SJSA1 (cell line): ENCODE measurements around the gene PPP1R3F. TPM values are rescaled to one million over a fixed set of nuclear protein-coding genes. Genes with fewer than 3 reads are reported as not detected.

Experiments used
- DNase-seq, 2 experiments: peaks; one replicate each; pipeline ENCODE4 v3.0.0-alpha.2; 2015 to 2020; ENCODE audit warnings: low spot score in 2 of 2, low read depth in 1 of 2
- H3K27ac ChIP-seq: fragments of 250-450 bp; sonication (Bioruptor Pico); 2 replicates; pipeline ENCODE4 v1.5.1; 2020; ENCODE audit warnings: mild to moderate bottlenecking, moderate library complexity
- H3K27me3 ChIP-seq: fragments of 250-450 bp; sonication (Bioruptor Pico); replicated peaks from 2 replicates; pipeline ENCODE4 v1.5.1; 2020; ENCODE audit warnings: mild to moderate bottlenecking, moderate library complexity
- H3K36me3 ChIP-seq: fragments of 250-450 bp; sonication (Bioruptor Pico); 2 replicates; pipeline ENCODE4 v1.5.1; 2020; ENCODE audit warnings: mild to moderate bottlenecking
- H3K4me1 ChIP-seq: fragments of 250-450 bp; sonication (Bioruptor Pico); replicated peaks from 2 replicates; pipeline ENCODE4 v1.6.1; 2021; ENCODE audit warnings: mild to moderate bottlenecking
- H3K4me3 ChIP-seq: fragments of 250-450 bp; sonication (Bioruptor Pico); 2 replicates; pipeline ENCODE4 v1.5.1; 2020; ENCODE audit warnings: mild to moderate bottlenecking
- H3K9me3 ChIP-seq: fragments of 250-450 bp; sonication (Bioruptor Pico); replicated peaks from 2 replicates; pipeline ENCODE4 v1.5.1; 2020; ENCODE audit warnings: mild to moderate bottlenecking
- total RNA-seq: library from RNA; depleted of rRNA; stranded (reverse); fragments of >200 nt; shearing (Covaris generic); gene quantifications from 2 replicates; pipeline ENCODE4 v1.2.3, GENCODE V29; 2014

PPP1R3F gene
- total RNA-seq, 1 experiment from 2014 or later: 6.8 TPM

- H3K4me3 ChIP-seq: no peak overlapping the region
- peaks cover 16% of the 10 kb centered on the region for H3K36me3 ChIP-seq
- H3K27me3 ChIP-seq: no peaks in the 10 kb centered on the region
- no peaks in the 10 kb centered on the region for H3K9me3 ChIP-seq
- no peak overlapping the region for H3K27ac ChIP-seq
- DNase-seq: no peak
- H3K4me1 ChIP-seq: peaks cover 13% of the 10 kb centered on the region
Measured at GRCh38 chrX:49272421-49272820, 2.8 kb downstream of the PPP1R3F start.

GRCh38 chrX:49273181-49273727, 3.7 kb downstream of the PPP1R3F start:
- Histone ChIP-seq H3K36me3 (peaks cover 16% of the 10 kb centered on the region), H3K9me3 (no peaks in the 10 kb centered on the region), H3K27me3 (no peaks in the 10 kb centered on the region), H3K4me1 (peaks cover 13% of the 10 kb centered on the region), H3K27ac (no peak overlapping the region), H3K4me3 (no peak overlapping the region)
- DNase-seq: no peak

GRCh38 chrX:49276207-49276606, 6.6 kb downstream of the PPP1R3F start:
- Histone ChIP-seq H3K27ac (no peak overlapping the region), H3K27me3 (no peaks in the 10 kb centered on the region), H3K4me3 (no peak overlapping the region), H3K4me1 (no peaks in the 10 kb centered on the region), H3K36me3 (peaks cover 4% of the 10 kb centered on the region; the same call in 1 of the 2 replicates), H3K9me3 (no peaks in the 10 kb centered on the region)
- no peak for DNase-seq

GRCh38 chrX:49276671-49277534, 7.3 kb downstream of the PPP1R3F start:
- Histone ChIP-seq H3K27me3 (no peaks in the 10 kb centered on the region), H3K4me3 (no peak overlapping the region), H3K36me3 (peaks cover 4% of the 10 kb centered on the region; the same call in 1 of the 2 replicates), H3K4me1 (no peaks in the 10 kb centered on the region), H3K9me3 (no peaks in the 10 kb centered on the region), H3K27ac (no peak overlapping the region)
- DNase-seq: no peak

GRCh38 chrX:49277535-49277830, 7.9 kb downstream of the PPP1R3F start:
- H3K4me3 ChIP-seq: no peak overlapping the region
- peaks cover 2% of the 10 kb centered on the region; the same call in 1 of the 2 replicates for H3K36me3 ChIP-seq
- no peak for DNase-seq
- no peaks in the 10 kb centered on the region for H3K4me1 ChIP-seq
- no peaks in the 10 kb centered on the region for H3K27me3 ChIP-seq
- H3K27ac ChIP-seq: no peak overlapping the region
- no peaks in the 10 kb centered on the region for H3K9me3 ChIP-seq

- Histone ChIP-seq H3K9me3 (no peaks in the 10 kb centered on the region), H3K4me3 (no peak overlapping the region), H3K36me3 (no peaks in the 10 kb centered on the region), H3K4me1 (no peaks in the 10 kb centered on the region), H3K27me3 (no peaks in the 10 kb centered on the region), H3K27ac (no peak overlapping the region)
- no peak for DNase-seq
Measured at GRCh38 chrX:49278081-49278480, 8.5 kb downstream of the PPP1R3F start.

GRCh38 chrX:49282647-49283011, 13.0 kb downstream of the PPP1R3F start:
- no peak overlapping the region for H3K4me3 ChIP-seq
- H3K36me3 ChIP-seq: no peaks in the 10 kb centered on the region
- no peaks in the 10 kb centered on the region for H3K9me3 ChIP-seq
- no peaks in the 10 kb centered on the region for H3K27me3 ChIP-seq
- no peak overlapping the region for H3K27ac ChIP-seq
- H3K4me1 ChIP-seq: no peaks in the 10 kb centered on the region
- DNase-seq: no peak

- H3K4me1 ChIP-seq: no peaks in the 10 kb centered on the region
- no peaks in the 10 kb centered on the region for H3K9me3 ChIP-seq
- H3K27ac ChIP-seq: no peak overlapping the region
- no peaks in the 10 kb centered on the region for H3K27me3 ChIP-seq
- H3K4me3 ChIP-seq: no peak overlapping the region
- no peak for DNase-seq
- no peaks in the 10 kb centered on the region for H3K36me3 ChIP-seq
Measured at GRCh38 chrX:49284212-49284611, 14.6 kb downstream of the PPP1R3F start.

GRCh38 chrX:49286136-49286535, 16.5 kb downstream of the PPP1R3F start:
- no peaks in the 10 kb centered on the region for H3K4me1 ChIP-seq
- DNase-seq: no peak
- no peak overlapping the region for H3K4me3 ChIP-seq
- no peaks in the 10 kb centered on the region for H3K27me3 ChIP-seq
- no peaks in the 10 kb centered on the region for H3K9me3 ChIP-seq
- no peak overlapping the region for H3K27ac ChIP-seq
- H3K36me3 ChIP-seq: no peaks in the 10 kb centered on the region

- Histone ChIP-seq H3K36me3 (no peaks in the 10 kb centered on the region), H3K27ac (no peak overlapping the region), H3K4me3 (no peak overlapping the region)
Measured at GRCh38 chrX:49286581-49286980, 17.0 kb downstream of the PPP1R3F start.

GRCh38 chrX:49287665-49288064, 18.1 kb downstream of the PPP1R3F start:
- H3K36me3 ChIP-seq: no peaks in the 10 kb centered on the region
- H3K9me3 ChIP-seq: no peaks in the 10 kb centered on the region
- no peak for DNase-seq
- H3K4me1 ChIP-seq: no peaks in the 10 kb centered on the region
- no peak overlapping the region for H3K27ac ChIP-seq
- no peaks in the 10 kb centered on the region for H3K27me3 ChIP-seq
- no peak overlapping the region for H3K4me3 ChIP-seq

More at GRCh38 chrX:49286581-49286980, 17.0 kb downstream of the PPP1R3F start:
- DNase-seq: no peak
- Histone ChIP-seq H3K4me1 (no peaks in the 10 kb centered on the region), H3K9me3 (no peaks in the 10 kb centered on the region), H3K27me3 (no peaks in the 10 kb centered on the region)

GRCh38 chrX:49290215-49290614, 20.6 kb downstream of the PPP1R3F start:
- no peak for DNase-seq
- no peak overlapping the region for H3K4me3 ChIP-seq
- H3K27me3 ChIP-seq: no peaks in the 10 kb centered on the region
- H3K27ac ChIP-seq: no peak overlapping the region
- H3K4me1 ChIP-seq: no peaks in the 10 kb centered on the region
- H3K9me3 ChIP-seq: no peaks in the 10 kb centered on the region
- H3K36me3 ChIP-seq: no peaks in the 10 kb centered on the region

GRCh38 chrX:49291615-49292337, 22.2 kb downstream of the PPP1R3F start:
- H3K4me1 ChIP-seq: no peaks in the 10 kb centered on the region
- H3K4me3 ChIP-seq: no peak overlapping the region
- DNase-seq: peak; percentile 25 to 62
- no peaks in the 10 kb centered on the region for H3K27me3 ChIP-seq
- no peak overlapping the region for H3K27ac ChIP-seq
- no peaks in the 10 kb centered on the region for H3K9me3 ChIP-seq
- H3K36me3 ChIP-seq: no peaks in the 10 kb centered on the region
